ENCODE results near the gene SLC15A5.

Gene SLC15A5

GRCh38 chr12:16266085-16266484, 11.4 kb downstream of the SLC15A5 start:
- H3K4me1 ChIP-seq = no peaks in the 10 kb centered on the region
- TF ChIP-seq CTCF (IDR thresholded peaks at IDR 0.05) = no peak
- H3K9me3 ChIP-seq = no peaks in the 10 kb centered on the region
- no peaks in the 10 kb centered on the region for H3K36me3 ChIP-seq
- DNase-seq = no peak
- intact Hi-C loops (cut with DNase I; ENCODE audit: low total_unique reads) = no loop called here
- H3K4me3 ChIP-seq = no peak overlapping the region
- H3K27me3 ChIP-seq = no peaks in the 10 kb centered on the region
- no peak overlapping the region for H3K27ac ChIP-seq

GRCh38 chr12:16261944-16262475, 15.5 kb downstream of the SLC15A5 start:
- Histone ChIP-seq H3K4me3 (no peak overlapping the region), H3K27ac (no peak overlapping the region), H3K27me3 (no peaks in the 10 kb centered on the region), H3K4me1 (no peaks in the 10 kb centered on the region), H3K9me3 (no peaks in the 10 kb centered on the region), H3K36me3 (no peaks in the 10 kb centered on the region)
- no peak for DNase-seq
- TF ChIP-seq CTCF (IDR thresholded peaks at IDR 0.05) = no peak
- intact Hi-C loops (cut with DNase I; ENCODE audit: low total_unique reads) = no loop called here

- no peaks in the 10 kb centered on the region for H3K27me3 ChIP-seq
- no peak for TF ChIP-seq CTCF (IDR thresholded peaks at IDR 0.05)
- H3K36me3 ChIP-seq = no peaks in the 10 kb centered on the region
- intact Hi-C loops (cut with DNase I; ENCODE audit: low total_unique reads) = no loop called here
- H3K9me3 ChIP-seq = no peaks in the 10 kb centered on the region
- H3K4me1 ChIP-seq = no peaks in the 10 kb centered on the region
- no peak overlapping the region for H3K27ac ChIP-seq
- no peak for DNase-seq
- H3K4me3 ChIP-seq = no peak overlapping the region
These were observed 17.3 kb downstream of the SLC15A5 start for GRCh38 chr12:16260206-16260605.

- Histone ChIP-seq H3K9me3 (no peaks in the 10 kb centered on the region), H3K4me3 (no peak overlapping the region), H3K27ac (no peak overlapping the region), H3K4me1 (no peaks in the 10 kb centered on the region), H3K27me3 (no peaks in the 10 kb centered on the region), H3K36me3 (no peaks in the 10 kb centered on the region)
- DNase-seq = no peak
- no peak for TF ChIP-seq CTCF (IDR thresholded peaks at IDR 0.05)
- intact Hi-C loops (cut with DNase I; ENCODE audit: low total_unique reads) = no loop called here
These were observed 18.5 kb downstream of the SLC15A5 start for GRCh38 chr12:16258963-16259362.

GRCh38 chr12:16246264-16246663, 31.2 kb downstream of the SLC15A5 start:
- H3K27me3 ChIP-seq = no peaks in the 10 kb centered on the region
- no peak for DNase-seq
- H3K9me3 ChIP-seq = no peaks in the 10 kb centered on the region
- no peak overlapping the region for H3K4me3 ChIP-seq
- no peak for TF ChIP-seq CTCF (IDR thresholded peaks at IDR 0.05)
- intact Hi-C loops (cut with DNase I; ENCODE audit: low total_unique reads) = no loop called here
- H3K4me1 ChIP-seq = no peaks in the 10 kb centered on the region
- H3K27ac ChIP-seq = no peak overlapping the region
- H3K36me3 ChIP-seq = no peaks in the 10 kb centered on the region

GRCh38 chr12:16245209-16245608, 32.3 kb downstream of the SLC15A5 start:
- DNase-seq = no peak
- no peak for TF ChIP-seq CTCF (IDR thresholded peaks at IDR 0.05)
- H3K36me3 ChIP-seq = no peaks in the 10 kb centered on the region
- no peaks in the 10 kb centered on the region for H3K27me3 ChIP-seq
- intact Hi-C loops (cut with DNase I; ENCODE audit: low total_unique reads) = no loop called here
- H3K4me1 ChIP-seq = no peaks in the 10 kb centered on the region
- no peak overlapping the region for H3K4me3 ChIP-seq
- no peak overlapping the region for H3K27ac ChIP-seq
- no peaks in the 10 kb centered on the region for H3K9me3 ChIP-seq
